Astrocyte (in vitro differentiated cells and primary cell): ENCODE data around the gene POLG2. TPM values are rescaled to one million over a fixed set of nuclear protein-coding genes. Genes with fewer than 3 reads are reported as not detected.
A peak's percentile ranks its signal among the peaks of the same experiment; 100 is the strongest.
"Not testable (repeated sequence)": the region's sequence is repeated elsewhere in the genome, so short reads cannot be mapped to it uniquely, and the experiment has no call there.

ENCODE experiments used
- DNase-seq: peaks from one replicate; pipeline ENCODE4 v3.0.0-alpha.2; 2010; ENCODE audit warnings: low read depth
- FAIRE-seq: peaks from 2 replicates; lab custom pipeline; 2011; peaks lifted over from hg19 to GRCh38; lab: Jason Lieb, UNC
- H2AFZ ChIP-seq: 2 replicates; pipeline ENCODE4 v1.6.0; 2012; ENCODE audit warnings: low read depth, low read length, inconsistent platforms
- H3K27ac ChIP-seq: 2 replicates; pipeline ENCODE4 v1.5.1; 2011; ENCODE audit warnings: low read depth, low read length, inconsistent platforms
- H3K27me3 ChIP-seq: 2 replicates; pipeline ENCODE4 v1.6.0; 2011; ENCODE audit warnings: low read length, inconsistent platforms; ENCODE audit not compliant: insufficient read depth
- H3K36me3 ChIP-seq: 2 replicates; pipeline ENCODE4 v1.5.1; 2011; ENCODE audit warnings: low read length, inconsistent platforms; ENCODE audit not compliant: insufficient read depth
- H3K4me1 ChIP-seq: 2 replicates; pipeline ENCODE4 v1.5.1; 2011; ENCODE audit warnings: low read length, inconsistent platforms; ENCODE audit not compliant: insufficient read depth
- H3K4me2 ChIP-seq: 2 replicates; pipeline ENCODE4 v1.6.0; 2012; ENCODE audit warnings: low read length, inconsistent platforms
- H3K4me3 ChIP-seq: 2 replicates; pipeline ENCODE4 v1.5.1; 2011; ENCODE audit warnings: low read depth, mild to moderate bottlenecking, low read length, inconsistent platforms; ENCODE audit not compliant: insufficient read depth
- H3K79me2 ChIP-seq: 2 replicates; pipeline ENCODE4 v1.6.0; 2012; ENCODE audit warnings: mild to moderate bottlenecking, low read length, inconsistent platforms; ENCODE audit not compliant: insufficient read depth
- H3K9ac ChIP-seq: 2 replicates; pipeline ENCODE4 v1.6.0; 2012; ENCODE audit warnings: mild to moderate bottlenecking, low read length, inconsistent platforms
- H3K9me3 ChIP-seq: 2 replicates; pipeline ENCODE4 v1.5.1; 2012; ENCODE audit warnings: low read depth, mild to moderate bottlenecking, low read length, inconsistent platforms; ENCODE audit not compliant: insufficient read depth
- H4K20me1 ChIP-seq: 2 replicates; pipeline ENCODE4 v1.6.0; 2012; ENCODE audit warnings: low read length, inconsistent platforms; ENCODE audit not compliant: insufficient read depth
- H3K27ac Mint-ChIP-seq: one replicate; pipeline ENCODE4 v1.8.0; 2021; ENCODE audit warnings: mild to moderate bottlenecking, mixed read lengths; ENCODE audit not compliant: unreplicated experiment
- H3K27me3 Mint-ChIP-seq: one replicate; pipeline ENCODE4 v1.8.0; 2021; ENCODE audit warnings: low read depth, mixed read lengths; ENCODE audit not compliant: unreplicated experiment
- H3K36me3 Mint-ChIP-seq: one replicate; pipeline ENCODE4 v1.8.0; 2021; ENCODE audit warnings: low read depth, mixed read lengths; ENCODE audit not compliant: unreplicated experiment
- H3K4me1 Mint-ChIP-seq: one replicate; pipeline ENCODE4 v1.8.0; 2021; ENCODE audit warnings: low read depth, mixed read lengths; ENCODE audit not compliant: unreplicated experiment
- H3K4me3 Mint-ChIP-seq: one replicate; pipeline ENCODE4 v1.8.0; 2021; ENCODE audit warnings: mild to moderate bottlenecking, moderate library complexity, mixed read lengths; ENCODE audit not compliant: unreplicated experiment
- H3K9me3 Mint-ChIP-seq: one replicate; pipeline ENCODE4 v1.8.0; 2021; ENCODE audit warnings: mild to moderate bottlenecking, mixed read lengths; ENCODE audit not compliant: unreplicated experiment
- CTCF ChIP-seq: IDR thresholded peaks from 2 replicates; pipeline ENCODE4 v1.5.1; 2011; ENCODE audit warnings: low read depth, mild to moderate bottlenecking, inconsistent platforms, low read length, moderate library complexity; ENCODE audit not compliant: insufficient read depth
- EZH2 ChIP-seq: IDR thresholded peaks from 2 replicates; pipeline ENCODE4 v1.6.1; 2012; ENCODE audit warnings: mild to moderate bottlenecking, low read length, inconsistent platforms; ENCODE audit not compliant: insufficient read depth
- total RNA-seq: library from RNA; stranded (reverse); gene quantifications from 2 replicates; pipeline ENCODE4 v1.2.1, GENCODE V29; 2021

POLG2 gene
- total RNA-seq, 1 donor from 2014 or later = 16.2 TPM

GRCh38 chr17:64497565-64498035, 746 bp upstream of the POLG2 start:
- peak overlapping the region; percentile 90 for H3K27ac Mint-ChIP-seq
- no peak for TF ChIP-seq CTCF
- no peak for TF ChIP-seq EZH2

GRCh38 chr17:64496348-64496785, 487 bp downstream of the POLG2 start:
- H3K9me3 Mint-ChIP-seq = no peaks in the 10 kb centered on the region
- Histone ChIP-seq H3K36me3 (peaks cover 42% of the 10 kb centered on the region), H3K4me1 (peaks cover 30% of the 10 kb centered on the region), H3K27ac (peak overlapping the region; percentile 65), H3K27me3 (no peaks in the 10 kb centered on the region), H3K4me3 (peak overlapping the region; percentile 74), H3K79me2 (peaks cover 53% of the 10 kb centered on the region), H3K4me2 (peak overlapping the region; percentile 91), H4K20me1 (peaks cover 51% of the 10 kb centered on the region), H3K9me3 (no peaks in the 10 kb centered on the region), H3K9ac (peak overlapping the region; percentile 81), H2AFZ (peak overlapping the region; percentile 28)
- peak overlapping the region; percentile 90 for H3K27ac Mint-ChIP-seq
- H3K36me3 Mint-ChIP-seq = peaks cover 13% of the 10 kb centered on the region
- H3K4me1 Mint-ChIP-seq = peaks cover 37% of the 10 kb centered on the region
- H3K4me3 Mint-ChIP-seq = peak overlapping the region; percentile 93
- H3K27me3 Mint-ChIP-seq = no peaks in the 10 kb centered on the region
- FAIRE-seq (no peak), DNase-seq (no peak)
- TF ChIP-seq EZH2 = no peak

More at GRCh38 chr17:64497565-64498035, 746 bp upstream of the POLG2 start:
- Histone ChIP-seq H3K27me3 (no peaks in the 10 kb centered on the region), H3K79me2 (peaks cover 65% of the 10 kb centered on the region), H2AFZ (no peak overlapping the region), H3K27ac (peak overlapping the region; percentile 65), H3K4me3 (peak overlapping the region; percentile 74), H4K20me1 (peaks cover 63% of the 10 kb centered on the region), H3K9me3 (no peaks in the 10 kb centered on the region), H3K9ac (peak overlapping the region; percentile 81), H3K36me3 (peaks cover 50% of the 10 kb centered on the region), H3K4me1 (peaks cover 33% of the 10 kb centered on the region), H3K4me2 (peak overlapping the region; percentile 91)
- peak overlapping the region; percentile 93 for H3K4me3 Mint-ChIP-seq
- DNase-seq (no peak), FAIRE-seq (no peak)
- H3K36me3 Mint-ChIP-seq = peaks cover 13% of the 10 kb centered on the region
- H3K4me1 Mint-ChIP-seq = peaks cover 45% of the 10 kb centered on the region
- H3K27me3 Mint-ChIP-seq = no peaks in the 10 kb centered on the region
- H3K9me3 Mint-ChIP-seq = no peaks in the 10 kb centered on the region

- not testable (repeated sequence) for H3K27me3 Mint-ChIP-seq, H3K27ac Mint-ChIP-seq, H3K4me3 ChIP-seq, H3K27ac ChIP-seq, FAIRE-seq, H3K9me3 Mint-ChIP-seq, H2AFZ ChIP-seq, H3K27me3 ChIP-seq, DNase-seq, H3K9me3 ChIP-seq, H3K9ac ChIP-seq
- Mint-ChIP-seq H3K4me3 (peak overlapping the region; percentile 93), H3K36me3 (peaks cover 12% of the 10 kb centered on the region), H3K4me1 (peaks cover 31% of the 10 kb centered on the region)
- Histone ChIP-seq H3K4me1 (peaks cover 20% of the 10 kb centered on the region), H3K4me2 (peak overlapping the region; percentile 91), H4K20me1 (peaks cover 40% of the 10 kb centered on the region), H3K79me2 (peaks cover 42% of the 10 kb centered on the region), H3K36me3 (peaks cover 37% of the 10 kb centered on the region)
Measured at GRCh38 chr17:64495300-64495699, 1.6 kb downstream of the POLG2 start.
